ENCODE data around the gene NDC80.

NDC80 gene

DNA sequence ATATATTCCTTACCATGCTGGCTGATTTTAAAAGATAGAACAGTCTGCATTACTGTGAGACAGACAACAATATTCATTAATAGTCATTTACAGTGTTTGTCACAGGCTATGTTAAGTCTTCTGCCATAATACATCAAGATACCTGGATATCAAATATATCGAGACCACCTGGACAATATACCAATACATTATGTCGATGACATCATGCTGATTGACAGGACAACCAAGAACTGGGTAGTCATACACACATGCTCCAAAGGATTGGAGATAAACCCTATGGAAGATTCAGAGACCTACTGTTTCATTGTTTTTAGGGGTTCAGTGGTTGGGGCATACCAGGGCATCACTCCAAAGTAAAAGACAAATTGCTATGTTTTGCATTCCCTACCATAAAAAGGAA lies 57.6 kb downstream of the NDC80 start:
- TF ChIP-seq FOXA1 (IDR thresholded peaks at IDR 0.05) (no peak), FOXK2 (IDR thresholded peaks at IDR 0.05) (no peak), TARDBP (IDR thresholded peaks at IDR 0.05) (no peak), L3MBTL2 (conservative IDR thresholded peaks at IDR 0.05) (no peak), FOXM1 (IDR thresholded peaks at IDR 0.05; ENCODE audit: borderline replicate concordance) (no peak), NFRKB (IDR thresholded peaks at IDR 0.05) (no peak), SUZ12 (IDR thresholded peaks at IDR 0.05) (no peak)
- TF ChIP-seq, protein P1, sequence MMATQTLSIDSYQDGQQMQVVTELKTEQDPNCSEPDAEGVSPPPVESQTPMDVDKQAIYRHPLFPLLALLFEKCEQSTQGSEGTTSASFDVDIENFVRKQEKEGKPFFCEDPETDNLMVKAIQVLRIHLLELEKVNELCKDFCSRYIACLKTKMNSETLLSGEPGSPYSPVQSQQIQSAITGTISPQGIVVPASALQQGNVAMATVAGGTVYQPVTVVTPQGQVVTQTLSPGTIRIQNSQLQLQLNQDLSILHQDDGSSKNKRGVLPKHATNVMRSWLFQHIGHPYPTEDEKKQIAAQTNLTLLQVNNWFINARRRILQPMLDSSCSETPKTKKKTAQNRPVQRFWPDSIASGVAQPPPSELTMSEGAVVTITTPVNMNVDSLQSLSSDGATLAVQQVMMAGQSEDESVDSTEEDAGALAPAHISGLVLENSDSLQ (IDR thresholded peaks at IDR 0.05) = no peak
- POLR2A ChIA-PET = no interaction called here
- DNase-seq (ENCODE audit: extremely low spot score) = no peak
- CTCF ChIA-PET = no interaction called here

DNA sequence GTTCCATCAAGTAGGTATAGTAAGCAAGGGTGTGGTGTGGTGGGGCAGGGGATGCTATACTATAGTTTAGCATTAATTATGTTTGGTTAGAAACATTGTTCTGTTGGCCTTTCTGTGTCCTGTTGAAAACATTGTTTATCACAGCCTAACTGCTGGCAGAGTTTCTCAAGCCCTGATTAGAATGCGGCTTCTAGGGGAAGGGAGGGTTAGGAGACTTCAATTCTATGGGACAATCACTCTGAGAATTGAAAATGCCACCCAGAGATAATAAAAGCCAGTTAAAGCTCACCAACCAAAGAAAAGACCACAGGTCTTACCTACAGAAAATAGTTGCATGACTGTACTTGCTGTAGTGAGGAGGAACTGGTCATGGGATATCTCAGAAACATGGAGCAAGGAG lies 64.2 kb downstream of the NDC80 start:
- ChIA-PET CTCF (no interaction called here), POLR2A (no interaction called here)
- no peak for DNase-seq (ENCODE audit: extremely low spot score)
- TF ChIP-seq ZNF384 (IDR thresholded peaks at IDR 0.05) (no peak), LEF1 (IDR thresholded peaks at IDR 0.05; ENCODE audit: borderline replicate concordance) (no peak), FOXM1 (IDR thresholded peaks at IDR 0.05; ENCODE audit: borderline replicate concordance) (no peak), L3MBTL2 (conservative IDR thresholded peaks at IDR 0.05) (no peak), ARNT (IDR thresholded peaks at IDR 0.05) (no peak), FOXK2 (IDR thresholded peaks at IDR 0.05) (no peak), ELF4 (IDR thresholded peaks at IDR 0.05) (no peak), TARDBP (IDR thresholded peaks at IDR 0.05) (no peak), SP1 (IDR thresholded peaks at IDR 0.05) (no peak), SUZ12 (IDR thresholded peaks at IDR 0.05) (no peak), FOXA1 (IDR thresholded peaks at IDR 0.05) (no peak), CTBP1 (IDR thresholded peaks at IDR 0.05; ENCODE audit: borderline replicate concordance) (no peak), HDGF (IDR thresholded peaks at IDR 0.05; ENCODE audit: borderline replicate concordance) (no peak), BHLHE40 (IDR thresholded peaks at IDR 0.05; ENCODE audit: borderline replicate concordance) (no peak), NFRKB (IDR thresholded peaks at IDR 0.05) (no peak)
- TF ChIP-seq, protein P1 (IDR thresholded peaks at IDR 0.05) = no peak

DNA sequence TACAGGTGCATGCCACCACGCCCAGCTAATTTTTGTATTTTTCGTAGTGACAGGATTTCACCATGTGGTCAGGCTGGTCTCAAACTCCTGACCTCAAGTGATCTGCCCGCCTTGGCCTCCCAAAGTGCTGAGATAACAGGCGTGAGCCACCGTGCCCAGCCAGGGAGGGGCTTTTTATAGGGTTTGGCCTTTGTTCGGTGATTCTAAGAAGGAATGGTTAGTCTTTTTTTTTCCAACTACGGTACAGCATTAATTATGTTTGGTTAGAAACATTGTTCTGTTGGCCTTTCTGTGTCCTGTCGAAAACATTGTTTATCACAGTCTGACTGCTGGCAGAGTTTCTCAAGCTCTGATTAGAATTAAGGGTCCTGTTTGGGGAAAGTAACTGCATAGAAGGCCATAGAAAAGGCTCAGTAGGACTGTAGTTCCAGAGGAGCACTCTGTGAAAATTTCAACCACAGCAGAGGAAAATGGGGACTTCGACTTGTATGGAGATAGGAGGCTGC lies 64.8 kb downstream of the NDC80 start:
- ChIA-PET CTCF (no interaction called here), POLR2A (no interaction called here)
- no peak for DNase-seq (ENCODE audit: extremely low spot score)
- TF ChIP-seq ELF4 (IDR thresholded peaks at IDR 0.05) = no peak
- TF ChIP-seq, protein P1 (IDR thresholded peaks at IDR 0.05) = no peak

DNA sequence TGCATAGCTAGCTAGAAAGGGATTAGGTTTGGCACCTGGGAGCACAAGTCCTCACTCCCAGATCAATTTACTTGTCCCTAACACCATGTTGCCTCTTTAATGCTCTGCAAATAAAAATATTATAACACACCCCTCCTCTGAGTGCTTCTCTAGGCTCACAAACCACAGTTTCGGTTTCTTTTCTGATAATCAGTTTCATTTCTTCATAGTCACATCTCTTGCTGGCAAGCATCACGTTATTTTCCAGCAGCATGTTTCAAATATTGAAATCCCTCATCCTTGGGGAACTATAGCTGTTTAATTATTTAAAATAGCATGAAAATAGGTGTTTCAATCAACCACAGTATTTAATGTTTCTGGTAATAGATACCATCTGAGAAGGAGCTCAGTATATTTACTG lies 70.3 kb downstream of the NDC80 start:
- DNase-seq (ENCODE audit: extremely low spot score) = no peak
- CTCF ChIA-PET = no interaction called here
- TF ChIP-seq ARNT (IDR thresholded peaks at IDR 0.05) (no peak), ELF4 (IDR thresholded peaks at IDR 0.05) (no peak)
- POLR2A ChIA-PET = interaction anchor here (1.9 kb wide), 1 partner anchor 14 kb away, joined by 6 read pairs; the partner anchor contains the start of gene SMCHD1

DNA sequence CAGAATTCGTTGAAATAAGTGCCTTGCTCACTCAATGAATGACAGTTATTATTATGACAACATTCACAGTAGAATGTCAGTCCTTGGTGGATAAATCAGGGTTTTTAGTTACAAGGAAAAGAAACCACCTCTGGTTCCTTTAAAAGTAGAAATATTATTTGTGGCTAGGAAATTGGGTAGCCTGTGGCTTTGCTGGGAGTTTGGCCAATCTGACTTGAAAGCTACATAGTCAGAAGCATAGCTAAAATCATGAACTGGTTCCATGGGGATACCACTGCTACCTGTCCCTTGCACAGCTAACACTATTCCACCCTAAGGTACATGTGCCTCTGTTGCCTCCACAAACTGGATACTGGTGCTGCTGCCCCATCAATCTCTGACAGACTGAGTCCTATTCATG lies 71.4 kb downstream of the NDC80 start:
- POLR2A ChIA-PET = no interaction called here
- CTCF ChIA-PET = no interaction called here
- DNase-seq (ENCODE audit: extremely low spot score) = no peak
- TF ChIP-seq NFRKB (IDR thresholded peaks at IDR 0.05) (no peak), BHLHE40 (IDR thresholded peaks at IDR 0.05; ENCODE audit: borderline replicate concordance) (no peak), SP1 (IDR thresholded peaks at IDR 0.05) (no peak), FOXA1 (IDR thresholded peaks at IDR 0.05) (no peak), ARNT (IDR thresholded peaks at IDR 0.05) (no peak), FOXK2 (IDR thresholded peaks at IDR 0.05) (no peak), TARDBP (IDR thresholded peaks at IDR 0.05) (no peak), ZNF384 (IDR thresholded peaks at IDR 0.05) (no peak), HDGF (IDR thresholded peaks at IDR 0.05; ENCODE audit: borderline replicate concordance) (no peak), CTBP1 (IDR thresholded peaks at IDR 0.05; ENCODE audit: borderline replicate concordance) (no peak), ELF4 (IDR thresholded peaks at IDR 0.05) (no peak), LEF1 (IDR thresholded peaks at IDR 0.05; ENCODE audit: borderline replicate concordance) (no peak), FOXM1 (IDR thresholded peaks at IDR 0.05; ENCODE audit: borderline replicate concordance) (no peak), L3MBTL2 (conservative IDR thresholded peaks at IDR 0.05) (no peak), SUZ12 (IDR thresholded peaks at IDR 0.05) (no peak)
- TF ChIP-seq, protein P1 (IDR thresholded peaks at IDR 0.05) = no peak

DNA sequence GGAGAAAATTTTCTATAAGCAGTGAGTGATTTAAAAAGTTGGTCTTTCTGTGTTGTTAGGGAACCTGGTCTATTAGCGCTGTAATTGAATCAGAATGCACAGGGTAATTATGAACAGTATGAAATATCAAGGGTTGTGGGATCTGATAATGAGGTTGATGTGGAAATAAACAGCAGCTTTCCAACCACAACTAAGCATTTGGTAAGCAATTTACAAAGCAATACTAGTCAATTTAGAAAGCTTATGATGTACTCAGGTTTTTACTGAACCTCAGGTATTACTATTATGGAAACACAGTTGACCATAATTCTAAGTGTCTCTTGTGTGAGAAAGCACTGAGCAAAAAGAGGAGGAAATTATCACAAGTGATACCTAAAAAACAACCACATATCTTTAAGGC lies 73.2 kb downstream of the NDC80 start:
- no peak for DNase-seq (ENCODE audit: extremely low spot score)

More for the DNA sequence above, 73.2 kb downstream of the NDC80 start:
- ChIA-PET CTCF (no interaction called here), POLR2A (interaction anchor here (1.3 kb wide), 1 partner anchor 11 kb away, joined by 3 read pairs; the partner anchor contains the start of gene SMCHD1)
- TF ChIP-seq FOXK2 (IDR thresholded peaks at IDR 0.05) = no peak
- no peak for TF ChIP-seq HDGF (IDR thresholded peaks at IDR 0.05; ENCODE audit: borderline replicate concordance)
- TF ChIP-seq ZNF384 (IDR thresholded peaks at IDR 0.05) = no peak
- TF ChIP-seq FOXA1 (IDR thresholded peaks at IDR 0.05) = no peak
- TF ChIP-seq BHLHE40 (IDR thresholded peaks at IDR 0.05; ENCODE audit: borderline replicate concordance) = no peak
- TF ChIP-seq SP1 (IDR thresholded peaks at IDR 0.05) = no peak
- no peak for TF ChIP-seq ELF4 (IDR thresholded peaks at IDR 0.05)
- no peak for TF ChIP-seq SUZ12 (IDR thresholded peaks at IDR 0.05)
- no peak for TF ChIP-seq TARDBP (IDR thresholded peaks at IDR 0.05)
- TF ChIP-seq ARNT (IDR thresholded peaks at IDR 0.05) = no peak
- no peak for TF ChIP-seq LEF1 (IDR thresholded peaks at IDR 0.05; ENCODE audit: borderline replicate concordance)
- no peak for TF ChIP-seq NFRKB (IDR thresholded peaks at IDR 0.05)
- no peak for TF ChIP-seq L3MBTL2 (conservative IDR thresholded peaks at IDR 0.05)
- TF ChIP-seq FOXM1 (IDR thresholded peaks at IDR 0.05; ENCODE audit: borderline replicate concordance) = no peak
- TF ChIP-seq CTBP1 (IDR thresholded peaks at IDR 0.05; ENCODE audit: borderline replicate concordance) = no peak
- TF ChIP-seq, protein P1 (IDR thresholded peaks at IDR 0.05) = no peak

All from HEK293T (cell line).